B cell (primary cell): ENCODE measurements around the gene DGKB. TPM values are rescaled to one million over a fixed set of nuclear protein-coding genes. Genes with fewer than 3 reads are reported as not detected.

Experiments
- ATAC-seq: fragments of 200-7000 bp; cut with Tn5 transposase; one replicate; pipeline ENCODE4 v1.10.0; 2021; ENCODE audit warnings: low read depth, mild to moderate bottlenecking, moderate number of reproducible peaks, moderate library complexity
- CTCF ChIA-PET: fragments of 350-600 bp; sonication (Branson Sonifier 250); formaldehyde crosslinking; loops from one replicate; lab custom pipeline; 2021; ENCODE audit warnings: antibody characterized with exemption, inconsistent platforms; lab: Charles Lee
- POLR2A ChIA-PET: fragments of 350-600 bp; sonication (Branson Sonifier 250); formaldehyde crosslinking; loops from one replicate; lab custom pipeline; 2021; ENCODE audit warnings: antibody characterized with exemption; lab: Charles Lee
- DNase-seq: peaks from one replicate; pipeline ENCODE4 v3.0.0; 2013
- H2AFZ ChIP-seq: 2 replicates; pipeline ENCODE4 v1.6.1; 2012; ENCODE audit warnings: mild to moderate bottlenecking, low read depth, low read length; ENCODE audit not compliant: insufficient read depth, poor library complexity, severe bottlenecking
- H3K27ac ChIP-seq, 2 donors: 1 replicate in 1 of 2; 2 replicates in 1 of 2; pipeline ENCODE4 v1.5.1; 2012 to 2013; ENCODE audit warnings: low read length in 2 of 2, mild to moderate bottlenecking in 2 of 2, moderate library complexity in 1 of 2
- H3K27me3 ChIP-seq, 4 experiments: fragments of 200-600 bp in 1 of 4; sonication (generic) in 1 of 4; replicated peaks in 1 of 4; 1 replicate in 2 of 4; 2 replicates in 2 of 4; pipeline versions ENCODE4 v1.6.1 to v1.7.0; 2013 to 2016; ENCODE audit warnings: low read length in 3 of 4, mild to moderate bottlenecking in 2 of 4, mixed read lengths in 1 of 4, moderate library complexity in 1 of 4; ENCODE audit not compliant: insufficient read depth in 4 of 4, control insufficient read depth in 3 of 4; ENCODE audit errors: control extremely low read depth in 1 of 4
- H3K36me3 ChIP-seq, 2 experiments: replicated peaks in 1 of 2; 1 replicate in 1 of 2; 2 replicates in 1 of 2; pipeline versions ENCODE4 v1.6.1 to v1.7.1; 2013; ENCODE audit warnings: low read length in 1 of 2; ENCODE audit not compliant: insufficient read depth in 2 of 2, control insufficient read depth in 1 of 2; ENCODE audit errors: control extremely low read depth in 1 of 2, extremely low read depth in 1 of 2
- H3K4me1 ChIP-seq, 2 donors: fragments of 200-600 bp in 1 of 2; sonication (generic) in 1 of 2; 1 replicate in 1 of 2; 2 replicates in 1 of 2; pipeline versions ENCODE4 v1.5.1 to v1.6.1; 2013 to 2017; ENCODE audit warnings: low read length in 2 of 2; ENCODE audit not compliant: control insufficient read depth in 2 of 2, insufficient read depth in 2 of 2
- H3K4me2 ChIP-seq: replicated peaks from 2 replicates; pipeline ENCODE3; 2012; ENCODE audit warnings: mild to moderate bottlenecking, low read depth, low read length; ENCODE audit not compliant: poor library complexity, severe bottlenecking
- H3K4me3 ChIP-seq, 5 experiments: fragments of 200-600 bp in 1 of 5; sonication (generic) in 1 of 5; 1 replicate in 3 of 5; 2 replicates in 2 of 5; pipeline versions ENCODE4 v1.5.1 to v1.7.0; 2011 to 2016; ENCODE audit warnings: low read length in 4 of 5, mild to moderate bottlenecking in 4 of 5, low read depth in 2 of 5, control low read depth in 1 of 5, moderate library complexity in 1 of 5; ENCODE audit not compliant: insufficient read depth in 1 of 5; ENCODE audit errors: control extremely low read depth in 1 of 5, extremely low read depth in 1 of 5
- H3K79me2 ChIP-seq: fragments of 200-600 bp; sonication (generic); one replicate; pipeline ENCODE4 v1.6.0; 2016; ENCODE audit warnings: low read length; ENCODE audit not compliant: control insufficient read depth, insufficient read depth
- H3K9ac ChIP-seq: fragments of 200-600 bp; sonication (generic); 2 replicates; pipeline ENCODE4 v1.6.1; 2017; ENCODE audit warnings: mild to moderate bottlenecking, low read length, moderate library complexity
- H3K9me3 ChIP-seq, 3 donors: one replicate each; pipeline versions ENCODE4 v1.6.1 to v1.7.1; 2013; ENCODE audit warnings: low read length in 2 of 3; ENCODE audit not compliant: control insufficient read depth in 2 of 3, insufficient read depth in 1 of 3; ENCODE audit errors: control extremely low read depth in 1 of 3
- H4K20me1 ChIP-seq: 2 replicates; pipeline ENCODE4 v1.6.0; 2012; ENCODE audit warnings: mild to moderate bottlenecking, low read length; ENCODE audit not compliant: insufficient read depth, control insufficient read depth, poor library complexity, severe bottlenecking
- H3K27ac Mint-ChIP-seq: one replicate; pipeline ENCODE4 v1.8.0; 2021; ENCODE audit warnings: mixed read lengths
- H3K27me3 Mint-ChIP-seq: one replicate; pipeline ENCODE4 v1.8.0; 2021; ENCODE audit warnings: mixed read lengths
- H3K4me1 Mint-ChIP-seq: one replicate; pipeline ENCODE4 v1.8.0; 2021; ENCODE audit warnings: mixed read lengths
- H3K4me3 Mint-ChIP-seq: one replicate; pipeline ENCODE4 v1.8.0; 2021; ENCODE audit warnings: mixed read lengths
- H3K9me3 Mint-ChIP-seq: one replicate; pipeline ENCODE4 v1.8.0; 2022; ENCODE audit warnings: mixed read lengths; ENCODE audit not compliant: insufficient read depth
- EZH2 ChIP-seq: IDR thresholded peaks from 2 replicates; pipeline ENCODE4 v1.6.1; 2012; ENCODE audit warnings: borderline replicate concordance, low read depth, mild to moderate bottlenecking, moderate library complexity, low read length; ENCODE audit not compliant: insufficient read depth, poor library complexity, severe bottlenecking
- WGBS: methylation state at CpG from one replicate; pipeline ENCODE4 v1.1.5; 2013; ENCODE audit warnings: missing lambda C conversion rate; ENCODE audit not compliant: insufficient coverage; 5-methylcytosine and 5-hydroxymethylcytosine counted together
- intact Hi-C: fragments of 100-400 bp; cut with micrococcal nuclease; formaldehyde crosslinking; loops from one replicate; pipeline ENCODE4 v1.10.0; 2022
- polyA plus RNA-seq: library from polyadenylated mRNA; depleted of rRNA; stranded (reverse); fragments of >200 nt; gene quantifications from 2 replicates; pipeline ENCODE4 v1.2.3, GENCODE V29; 2012
- total RNA-seq, 2 donors: library from RNA; stranded (reverse); fragments of 120-200 nt in 1 of 2; gene quantifications; 1 replicate in 1 of 2; 2 replicates in 1 of 2; pipeline versions ENCODE4 v1.2.3 to v1.2.4, GENCODE V29; 2013 to 2022
- TF ChIP-seq, protein P1 (sequence below): fragments of 200-600 bp; IDR thresholded peaks from one replicate; pipeline ENCODE4 v1.8.0; 2022; ENCODE audit warnings: antibody characterized with exemption, mild to moderate bottlenecking

DGKB gene
- total and polyA plus RNA-seq, 2 donors (not counting 1 experiment from before 2014, with no cell fraction given): not detected

GRCh38 chr7:14336256-14336655 is 566.3 kb downstream of the DGKB start:
- no peaks in the 10 kb centered on the region for H4K20me1 ChIP-seq
- intact Hi-C loops: no loop called here
- no peak overlapping the region for H3K4me3 ChIP-seq
- H3K4me2 ChIP-seq: no peak overlapping the region
- Mint-ChIP-seq H3K27me3 (no peaks in the 10 kb centered on the region), H3K4me1 (no peaks in the 10 kb centered on the region), H3K27ac (no peak overlapping the region), H3K4me3 (no peak overlapping the region), H3K9me3 (peaks cover 3% of the 10 kb centered on the region)
- no peaks in the 10 kb centered on the region for H3K79me2 ChIP-seq
- H3K9me3 ChIP-seq: peaks cover 0 to 2% (median 0%) of the 10 kb centered on the region in 3 donors
- ATAC-seq (no peak), DNase-seq (no peak)
- H3K27me3 ChIP-seq: no peaks in the 10 kb centered on the region
- no peak overlapping the region for H3K9ac ChIP-seq
- POLR2A ChIA-PET: no interaction called here
- no peak for TF ChIP-seq EZH2
- TF ChIP-seq, protein P1, sequence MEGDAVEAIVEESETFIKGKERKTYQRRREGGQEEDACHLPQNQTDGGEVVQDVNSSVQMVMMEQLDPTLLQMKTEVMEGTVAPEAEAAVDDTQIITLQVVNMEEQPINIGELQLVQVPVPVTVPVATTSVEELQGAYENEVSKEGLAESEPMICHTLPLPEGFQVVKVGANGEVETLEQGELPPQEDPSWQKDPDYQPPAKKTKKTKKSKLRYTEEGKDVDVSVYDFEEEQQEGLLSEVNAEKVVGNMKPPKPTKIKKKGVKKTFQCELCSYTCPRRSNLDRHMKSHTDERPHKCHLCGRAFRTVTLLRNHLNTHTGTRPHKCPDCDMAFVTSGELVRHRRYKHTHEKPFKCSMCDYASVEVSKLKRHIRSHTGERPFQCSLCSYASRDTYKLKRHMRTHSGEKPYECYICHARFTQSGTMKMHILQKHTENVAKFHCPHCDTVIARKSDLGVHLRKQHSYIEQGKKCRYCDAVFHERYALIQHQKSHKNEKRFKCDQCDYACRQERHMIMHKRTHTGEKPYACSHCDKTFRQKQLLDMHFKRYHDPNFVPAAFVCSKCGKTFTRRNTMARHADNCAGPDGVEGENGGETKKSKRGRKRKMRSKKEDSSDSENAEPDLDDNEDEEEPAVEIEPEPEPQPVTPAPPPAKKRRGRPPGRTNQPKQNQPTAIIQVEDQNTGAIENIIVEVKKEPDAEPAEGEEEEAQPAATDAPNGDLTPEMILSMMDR: no peak
- CTCF ChIA-PET: no interaction called here
- H3K36me3 ChIP-seq: no peaks in the 10 kb centered on the region
- H2AFZ ChIP-seq: no peak overlapping the region
- H3K4me1 ChIP-seq: no peaks in the 10 kb centered on the region
- WGBS: 91% methylated on average over 1 of the region's 1 CpG
- no peak overlapping the region for H3K27ac ChIP-seq

GRCh38 chr7:14332155-14332554 is 570.4 kb downstream of the DGKB start:
- intact Hi-C loops: no loop called here
- H3K9me3 ChIP-seq: peaks cover 0 to 2% (median 0%) of the 10 kb centered on the region in 3 donors
- no peak overlapping the region for H2AFZ ChIP-seq
- TF ChIP-seq, protein P1: no peak
- no peak for TF ChIP-seq EZH2
- WGBS: 96% methylated on average over 4 of the region's 5 CpGs
- no peak for ATAC-seq
- no peak overlapping the region for H3K27ac ChIP-seq
- no peaks in the 10 kb centered on the region for H3K36me3 ChIP-seq
- Mint-ChIP-seq H3K4me1 (no peaks in the 10 kb centered on the region), H3K27ac (no peak overlapping the region), H3K9me3 (no peaks in the 10 kb centered on the region), H3K27me3 (no peaks in the 10 kb centered on the region), H3K4me3 (no peak overlapping the region)
- H3K4me2 ChIP-seq: no peak overlapping the region
- no peak for DNase-seq
- no peaks in the 10 kb centered on the region for H3K27me3 ChIP-seq
- ChIA-PET POLR2A (no interaction called here), CTCF (no interaction called here)
- no peaks in the 10 kb centered on the region for H3K4me1 ChIP-seq
- no peaks in the 10 kb centered on the region for H4K20me1 ChIP-seq
- H3K79me2 ChIP-seq: no peaks in the 10 kb centered on the region
- H3K9ac ChIP-seq: no peak overlapping the region
- no peak overlapping the region for H3K4me3 ChIP-seq
